Adrenal gland (tissue), 12 donors: ENCODE data around the gene CTNND2. TPM values are rescaled to one million over a fixed set of nuclear protein-coding genes. Genes with fewer than 3 reads are reported as not detected.

Experiments
- DNase-seq, 7 donors: peaks; one replicate each; pipeline ENCODE4 v3.0.0-alpha.2; 2019 to 2020
- H3K27ac ChIP-seq, 5 donors: fragments of 200-600 bp; sonication (generic) in 4 of 5; 1 replicate in 3 of 5; 2 replicates in 2 of 5; pipeline versions ENCODE4 v1.5.1 to v1.8.0; 2016 to 2020; ENCODE audit warnings: mild to moderate bottlenecking in 1 of 5
- H3K27me3 ChIP-seq: fragments of 200-600 bp; 2 replicates; pipeline ENCODE4 v1.8.0; 2021
- H3K36me3 ChIP-seq, 2 donors: fragments of 200-600 bp; replicated peaks in 1 of 2; 1 replicate in 1 of 2; 2 replicates in 1 of 2; pipeline versions ENCODE4 v1.5.1 to v1.8.0; 2018 to 2022
- H3K4me1 ChIP-seq, 2 donors: fragments of 200-600 bp; replicated peaks in 1 of 2; 1 replicate in 1 of 2; 2 replicates in 1 of 2; pipeline versions ENCODE4 v1.5.1 to v1.8.0; 2018 to 2021
- H3K4me3 ChIP-seq, 4 donors: fragments of 200-600 bp; sonication (generic) in 3 of 4; one replicate each; pipeline ENCODE4 v1.5.1; 2016 to 2018
- H3K9me3 ChIP-seq, 3 donors: fragments of 200-600 bp; sonication (generic) in 1 of 3; replicated peaks in 1 of 3; 1 replicate in 2 of 3; 2 replicates in 1 of 3; pipeline versions ENCODE4 v1.5.1 to v1.8.0; 2016 to 2021
- CTCF ChIP-seq, 6 experiments: fragments of 450-650 bp in 4 of 6; fragments of 200-600 bp in 2 of 6; sonication (generic) in 1 of 6; IDR thresholded peaks; 1 replicate in 5 of 6; 2 replicates in 1 of 6; pipeline versions ENCODE4 v1.5.1 to v1.8.0; 2016 to 2021; ENCODE audit warnings: antibody characterized with exemption in 6 of 6, mild to moderate bottlenecking in 2 of 6, moderate library complexity in 1 of 6
- POLR2A ChIP-seq, 2 donors: fragments of 450-650 bp; IDR thresholded peaks; one replicate each; pipeline ENCODE4 v1.6.1; 2017; ENCODE audit warnings: antibody characterized with exemption in 2 of 2, mild to moderate bottlenecking in 2 of 2, moderate library complexity in 1 of 2
- WGBS, 4 donors: extraction: QIAGEN DNeasy Blood & Tissue Kit in 2 of 4; methylation state at CpG; one replicate each; pipeline versions ENCODE4 v1.1.5 to v1.1.7; 2013 to 2017; 5-methylcytosine and 5-hydroxymethylcytosine counted together
- intact Hi-C, 2 donors: fragments of 100-400 bp; cut with DNase I; formaldehyde crosslinking; loops; one replicate each; pipeline versions ENCODE4 v1.14.1 to v1.15.0; 2022 to 2023
- polyA plus RNA-seq, 3 donors: library from polyadenylated mRNA; stranded (reverse); fragments of 200-250 nt in 2 of 3; fragments of 350-450 nt in 1 of 3; fragmentation: Illumina TruSeq in 1 of 3; extraction: RNeasy Lipid Tissue Mini Kit (QIAGEN cat#74804) in 1 of 3; gene quantifications; one replicate each; pipeline ENCODE4 v1.2.3, GENCODE V29; 2013 to 2014
- total RNA-seq, 9 donors: library from RNA; depleted of rRNA in 4 of 9; stranded (reverse); fragments of >200 nt in 4 of 9; fragments of 120-200 nt in 1 of 9; fragmentation: NEBNext Ultra II Directional in 1 of 9; extraction: Animal tissue kit (Norgen Biotek cat#: 25700) in 1 of 9; gene quantifications; one replicate each; pipeline versions ENCODE4 v1.1.0 to v1.2.4, GENCODE V29; 2013 to 2023
- donor health status: healthy with polysubstance abuse.
- donor health status: Bipolar disorder and iron deficiency.
- donor health status: DM: yes; HTN: yes; CAD: no.
- donor health status: DM: no; HTN: no; CAD: no.
- donor health status: DM: no; HTN: no; CAD: no.
- donor health status: DM: yes; HTN: yes; CAD: no.

Gene CTNND2
- total and polyA plus RNA-seq, 12 donors, result 0.34 to 4.2 (median 1.1) TPM; not detected in 1

DNA sequence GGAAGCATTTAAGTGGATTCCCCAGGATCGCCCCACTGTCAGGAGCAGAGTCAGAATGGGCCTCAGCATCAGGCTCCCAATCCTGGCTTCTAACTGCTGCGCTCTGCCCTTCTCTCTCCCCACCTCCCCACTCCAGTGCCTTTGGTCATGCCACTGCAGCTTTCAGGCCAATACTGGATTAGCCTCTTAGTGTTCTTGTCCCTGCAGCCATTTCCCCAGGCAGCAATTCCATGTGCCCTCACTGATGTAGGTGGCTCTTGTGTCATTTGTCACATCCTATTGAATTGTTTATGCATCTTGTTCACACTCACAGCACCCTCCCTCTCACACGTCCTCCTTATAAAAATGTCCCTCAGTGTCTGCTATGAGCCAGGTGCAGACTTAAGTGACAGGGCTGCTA, 599.0 kb downstream of the CTNND2 start:
- WGBS, 4 donors, result 83 to 89% (median 85%) methylated on average over 3 of the region's 3 CpGs

DNA sequence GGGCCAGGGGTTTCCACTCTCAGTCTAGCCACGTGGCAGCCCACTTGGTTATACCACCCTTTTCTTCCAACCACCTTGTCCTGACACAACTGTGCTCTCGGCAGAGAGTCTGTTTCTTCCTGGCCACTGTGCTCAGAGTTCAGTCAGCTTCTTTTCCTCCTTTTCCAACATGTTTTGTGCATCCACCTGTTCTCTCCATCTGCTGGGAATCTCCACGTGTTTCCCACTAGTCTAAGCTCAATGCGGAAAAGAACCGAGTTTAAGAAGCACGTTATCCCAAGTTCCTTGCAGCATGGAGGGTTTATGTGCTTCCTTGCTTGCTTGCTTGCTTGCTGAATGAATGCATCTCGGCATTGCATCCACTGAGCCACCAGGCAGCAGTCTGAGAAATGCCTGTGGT, 599.6 kb downstream of the CTNND2 start:
- no peak overlapping the region for H3K4me3 ChIP-seq
- H3K36me3 ChIP-seq, result no peaks in the 10 kb centered on the region
- no peaks in the 10 kb centered on the region for H3K9me3 ChIP-seq
- no peaks in the 10 kb centered on the region for H3K4me1 ChIP-seq
- no peak overlapping the region for H3K27ac ChIP-seq
- TF ChIP-seq POLR2A (IDR thresholded peaks at IDR 0.05) (no peak), CTCF (IDR thresholded peaks at IDR 0.05) (no peak)
- intact Hi-C loops, result no loop called here
- DNase-seq, result no peak
- H3K27me3 ChIP-seq, result no peaks in the 10 kb centered on the region
- WGBS, 4 donors, result 87 to 91% (median 88%) methylated on average over 7 of the region's 7 CpGs

More for the DNA sequence above, 599.0 kb downstream of the CTNND2 start:
- TF ChIP-seq CTCF (IDR thresholded peaks at IDR 0.05) (no peak), POLR2A (IDR thresholded peaks at IDR 0.05) (no peak)
- no peaks in the 10 kb centered on the region for H3K36me3 ChIP-seq
- intact Hi-C loops, result no loop called here
- no peaks in the 10 kb centered on the region for H3K27me3 ChIP-seq
- DNase-seq, result no peak
- no peaks in the 10 kb centered on the region for H3K9me3 ChIP-seq
- H3K4me1 ChIP-seq, result no peaks in the 10 kb centered on the region
- H3K4me3 ChIP-seq, result no peak overlapping the region
- no peak overlapping the region for H3K27ac ChIP-seq

DNA sequence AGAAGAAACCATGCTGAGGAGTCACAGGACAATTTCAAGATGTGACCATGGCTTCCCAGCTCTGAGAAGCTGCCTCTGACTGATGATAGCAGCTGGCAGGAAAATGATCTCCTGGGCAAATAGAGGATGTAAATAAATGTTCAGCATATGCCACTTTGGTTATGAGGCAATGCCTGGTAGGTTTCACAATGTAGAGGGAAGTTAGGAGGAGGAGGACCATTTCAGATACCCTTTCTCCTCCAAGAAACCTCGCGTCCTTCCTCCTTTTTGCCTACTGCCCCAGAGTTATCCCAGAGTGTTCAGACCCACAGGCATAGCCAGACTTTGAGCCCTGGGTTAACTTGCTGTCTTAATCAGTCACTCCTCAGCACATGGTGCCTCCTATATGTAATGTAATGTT, 601.6 kb downstream of the CTNND2 start:
- 56 to 83% (median 81%) methylated on average over 2 of the region's 2 CpGs for WGBS, 4 donors
- TF ChIP-seq POLR2A (IDR thresholded peaks at IDR 0.05), result no peak
- TF ChIP-seq CTCF (IDR thresholded peaks at IDR 0.05), result no peak
- intact Hi-C loops, result no loop called here

DNA sequence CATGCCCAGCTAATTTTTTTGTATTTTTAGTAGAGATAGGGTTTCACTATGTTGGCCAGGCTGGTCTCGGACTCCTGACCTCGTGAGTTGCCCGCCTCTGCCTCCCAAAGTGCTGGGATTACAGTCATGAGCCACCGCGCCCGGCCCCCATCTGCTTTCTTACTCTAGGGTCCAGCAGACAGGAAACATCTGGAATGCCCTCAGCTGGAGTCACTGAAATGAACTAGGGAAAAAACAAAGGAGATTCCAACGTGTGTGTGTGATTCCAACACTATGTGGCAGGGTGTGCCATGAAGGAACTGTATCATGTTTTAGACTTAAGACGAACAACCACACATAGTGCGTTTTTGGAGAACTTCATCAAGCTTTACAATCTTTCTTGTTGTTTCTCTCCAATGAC, 603.1 kb downstream of the CTNND2 start:
- Histone ChIP-seq H3K9me3 (no peaks in the 10 kb centered on the region), H3K27me3 (no peaks in the 10 kb centered on the region), H3K4me1 (no peaks in the 10 kb centered on the region), H3K27ac (no peak overlapping the region), H3K4me3 (no peak overlapping the region), H3K36me3 (no peaks in the 10 kb centered on the region)
- intact Hi-C loops, result no loop called here
- no peak for DNase-seq
- WGBS, 4 donors, result 81 to 85% (median 84%) methylated on average over 9 of the region's 9 CpGs
- TF ChIP-seq CTCF (IDR thresholded peaks at IDR 0.05), result no peak
- no peak for TF ChIP-seq POLR2A (IDR thresholded peaks at IDR 0.05)

More for the DNA sequence above, 601.6 kb downstream of the CTNND2 start:
- no peaks in the 10 kb centered on the region for H3K27me3 ChIP-seq
- H3K4me1 ChIP-seq, result no peaks in the 10 kb centered on the region
- no peak overlapping the region for H3K27ac ChIP-seq
- H3K4me3 ChIP-seq, result no peak overlapping the region
- no peaks in the 10 kb centered on the region for H3K9me3 ChIP-seq
- DNase-seq, result peak in 1 of 7 donors; percentile 18
- no peaks in the 10 kb centered on the region for H3K36me3 ChIP-seq
